ENCODE measurements around the gene MSI2.

DNA sequence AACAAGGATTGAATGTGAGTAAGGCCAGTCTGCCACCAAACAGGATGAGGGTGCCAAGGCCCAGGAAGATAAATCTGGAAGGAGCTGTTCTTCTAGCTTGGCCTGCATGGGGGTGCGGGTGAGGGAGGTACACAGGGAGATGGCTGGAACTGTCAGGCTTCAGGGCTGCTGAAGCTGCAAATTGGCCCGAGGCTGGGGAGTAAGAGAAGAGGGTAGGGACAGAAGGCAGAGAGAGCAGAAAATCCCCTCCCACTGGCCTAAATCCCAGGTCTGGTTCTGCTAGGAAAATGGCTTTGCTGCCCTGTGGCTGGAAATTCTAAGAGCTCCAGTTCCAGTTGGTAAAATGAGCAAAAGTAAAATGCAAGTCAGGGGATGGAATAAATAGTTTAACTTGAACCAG, 400.9 kb downstream of the MSI2 start:
- TF ChIP-seq, protein P1, sequence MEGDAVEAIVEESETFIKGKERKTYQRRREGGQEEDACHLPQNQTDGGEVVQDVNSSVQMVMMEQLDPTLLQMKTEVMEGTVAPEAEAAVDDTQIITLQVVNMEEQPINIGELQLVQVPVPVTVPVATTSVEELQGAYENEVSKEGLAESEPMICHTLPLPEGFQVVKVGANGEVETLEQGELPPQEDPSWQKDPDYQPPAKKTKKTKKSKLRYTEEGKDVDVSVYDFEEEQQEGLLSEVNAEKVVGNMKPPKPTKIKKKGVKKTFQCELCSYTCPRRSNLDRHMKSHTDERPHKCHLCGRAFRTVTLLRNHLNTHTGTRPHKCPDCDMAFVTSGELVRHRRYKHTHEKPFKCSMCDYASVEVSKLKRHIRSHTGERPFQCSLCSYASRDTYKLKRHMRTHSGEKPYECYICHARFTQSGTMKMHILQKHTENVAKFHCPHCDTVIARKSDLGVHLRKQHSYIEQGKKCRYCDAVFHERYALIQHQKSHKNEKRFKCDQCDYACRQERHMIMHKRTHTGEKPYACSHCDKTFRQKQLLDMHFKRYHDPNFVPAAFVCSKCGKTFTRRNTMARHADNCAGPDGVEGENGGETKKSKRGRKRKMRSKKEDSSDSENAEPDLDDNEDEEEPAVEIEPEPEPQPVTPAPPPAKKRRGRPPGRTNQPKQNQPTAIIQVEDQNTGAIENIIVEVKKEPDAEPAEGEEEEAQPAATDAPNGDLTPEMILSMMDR (IDR thresholded peaks at IDR 0.05): no peak
- TF ChIP-seq POLR2AphosphoS5 (IDR thresholded peaks at IDR 0.05) (no peak), POLR2A (IDR thresholded peaks at IDR 0.05) (no peak)
